Measurements from ENCODE around the gene GPR55.

Gene GPR55

DNA sequence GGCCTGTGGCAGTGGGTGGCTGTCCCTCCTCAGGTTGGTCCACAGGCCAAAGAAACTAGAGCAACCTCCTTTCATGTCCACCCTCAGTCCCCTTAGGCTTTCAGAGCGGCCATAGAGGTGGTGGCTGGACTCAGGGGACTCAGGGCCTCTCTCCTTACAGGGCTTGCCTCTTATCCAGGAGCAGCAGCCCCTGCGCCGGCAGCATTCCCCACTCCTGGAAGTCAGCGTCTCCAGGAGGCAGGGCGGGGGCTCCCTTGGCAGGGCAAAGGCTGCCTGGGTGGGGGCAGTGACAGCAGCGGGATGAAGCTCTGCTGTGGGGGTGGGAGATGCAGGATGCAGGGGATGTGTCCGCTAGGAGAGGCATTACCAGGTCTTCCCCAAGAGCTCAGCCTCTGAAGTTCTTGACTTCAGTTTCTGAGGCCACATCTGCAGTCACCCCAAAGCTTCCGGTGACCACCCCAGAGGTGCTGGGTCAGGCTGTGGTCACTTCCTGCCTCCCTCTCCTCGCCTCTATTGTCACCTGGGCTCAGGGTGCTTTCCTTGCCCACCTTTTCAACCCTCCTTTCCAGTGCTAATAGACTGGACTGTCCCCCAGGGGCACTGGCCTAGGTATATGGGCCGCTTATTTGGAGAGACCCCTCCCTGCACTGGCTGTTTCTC lies 8.6 kb upstream of the GPR55 start:
- Histone ChIP-seq H3K4me1 (ENCODE audit: control insufficient read depth in 1 of 2, insufficient read depth in 1 of 2, low read depth in 1 of 2, low read length in 1 of 2) (no peaks in the 10 kb centered on the region), H3K27me3 (no peaks in the 10 kb centered on the region), H3K4me3 (ENCODE audit: low read depth in 1 of 2, low read length in 1 of 2) (no peak overlapping the region), H3K27ac (no peak overlapping the region), H3K36me3 (no peaks in the 10 kb centered on the region), H3K9me3 (no peaks in the 10 kb centered on the region)
- TF ChIP-seq CTCF (IDR thresholded peaks at IDR 0.05) = no peak

DNA sequence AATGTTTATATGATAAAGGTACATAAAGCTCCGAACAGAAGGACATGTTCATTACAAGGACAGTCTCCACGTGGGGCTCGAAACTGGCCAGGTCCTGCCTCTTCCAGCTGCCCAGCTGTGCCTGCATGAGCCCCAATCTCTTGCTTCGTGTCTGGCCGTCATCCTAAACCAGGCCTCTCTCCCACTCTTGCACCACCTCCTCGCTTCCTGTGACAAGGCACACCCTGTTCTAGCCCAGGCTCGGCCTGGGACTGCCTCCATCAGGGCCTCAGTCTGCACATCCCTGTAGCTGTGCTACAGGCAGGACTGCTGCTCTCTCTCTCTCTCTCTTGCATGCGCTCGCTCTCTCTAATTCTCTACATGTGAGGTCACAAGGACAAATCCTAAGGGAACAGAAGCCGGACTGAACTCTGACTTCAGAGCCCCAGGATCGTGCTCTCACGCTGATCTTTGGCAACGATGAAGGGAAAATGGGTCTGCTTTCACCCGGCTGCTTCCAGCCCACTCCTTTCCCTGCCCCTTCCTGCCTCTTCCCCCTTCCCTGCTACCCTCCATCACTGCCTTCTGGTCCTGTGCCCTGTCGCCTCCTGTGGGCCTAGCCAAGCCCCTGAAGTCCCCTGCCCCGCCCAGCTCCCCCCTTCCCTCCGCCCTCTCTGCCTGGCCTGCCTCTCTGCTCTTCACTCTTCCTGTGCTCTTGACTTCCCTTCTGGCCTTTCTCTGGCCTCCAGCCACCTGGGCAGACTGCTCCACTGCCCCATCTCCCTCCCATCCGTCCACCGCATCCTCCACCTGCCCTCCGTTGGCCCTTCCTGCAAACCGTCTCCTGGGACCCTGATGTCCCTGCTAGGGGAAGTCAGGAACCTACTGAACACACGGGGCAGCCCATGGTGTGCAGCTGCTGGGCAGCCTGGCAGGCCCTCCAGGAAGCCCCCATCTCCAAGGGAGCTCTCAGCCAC lies 7.8 kb upstream of the GPR55 start:
- no peak overlapping the region for H3K27ac ChIP-seq
- no peaks in the 10 kb centered on the region for H3K36me3 ChIP-seq
- H3K4me3 ChIP-seq (ENCODE audit: low read depth in 1 of 2, low read length in 1 of 2) = no peak overlapping the region
- H3K4me1 ChIP-seq (ENCODE audit: control insufficient read depth in 1 of 2, insufficient read depth in 1 of 2, low read depth in 1 of 2, low read length in 1 of 2) = no peaks in the 10 kb centered on the region
- no peaks in the 10 kb centered on the region for H3K27me3 ChIP-seq
- TF ChIP-seq CTCF (IDR thresholded peaks at IDR 0.05) = no peak
- no peaks in the 10 kb centered on the region for H3K9me3 ChIP-seq

DNA sequence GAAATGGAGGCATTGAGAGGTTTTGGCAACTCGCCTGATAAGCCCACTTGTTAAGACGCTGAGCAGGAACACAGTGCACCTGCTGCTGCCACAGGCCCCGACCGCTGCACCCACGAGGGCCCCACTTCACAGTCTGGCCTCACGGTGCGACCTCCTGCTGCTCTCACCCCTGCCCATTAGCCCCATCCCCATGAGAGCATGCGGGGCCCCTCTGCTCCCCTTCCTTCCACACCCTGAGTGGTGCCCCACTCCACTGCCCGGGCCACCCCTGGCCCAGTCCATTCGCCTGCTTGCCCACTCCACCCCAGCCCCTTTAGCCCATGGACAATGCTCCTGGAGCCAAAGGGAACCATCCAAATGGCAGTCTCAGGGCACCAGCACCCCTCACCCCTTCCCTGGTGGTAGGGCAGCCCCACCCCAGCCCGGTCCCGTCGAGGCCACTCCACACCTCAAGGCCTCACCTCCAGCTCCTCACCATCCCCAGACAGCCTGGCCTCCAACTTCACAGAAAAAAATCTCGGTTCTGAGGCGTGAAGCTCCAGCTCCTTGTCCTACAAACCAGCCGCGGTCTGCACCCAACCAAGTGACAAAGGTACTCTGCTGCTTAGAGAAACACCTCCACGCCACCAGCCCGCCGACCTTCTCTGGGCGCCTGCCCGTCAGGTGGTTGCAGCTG lies 6.7 kb upstream of the GPR55 start:
- H3K36me3 ChIP-seq = no peaks in the 10 kb centered on the region
- H3K4me1 ChIP-seq (ENCODE audit: control insufficient read depth in 1 of 2, insufficient read depth in 1 of 2, low read depth in 1 of 2, low read length in 1 of 2) = no peaks in the 10 kb centered on the region
- H3K27ac ChIP-seq = no peak overlapping the region
- no peak overlapping the region for H3K4me3 ChIP-seq (ENCODE audit: low read depth in 1 of 2, low read length in 1 of 2)
- TF ChIP-seq CTCF (IDR thresholded peaks at IDR 0.05) = no peak
- no peaks in the 10 kb centered on the region for H3K9me3 ChIP-seq
- no peaks in the 10 kb centered on the region for H3K27me3 ChIP-seq

- H3K9me3 ChIP-seq = no peaks in the 10 kb centered on the region
- H3K4me1 ChIP-seq (ENCODE audit: control insufficient read depth in 1 of 2, insufficient read depth in 1 of 2, low read depth in 1 of 2, low read length in 1 of 2) = no peaks in the 10 kb centered on the region
- TF ChIP-seq CTCF (IDR thresholded peaks at IDR 0.05) = no peak
- no peak overlapping the region for H3K4me3 ChIP-seq (ENCODE audit: low read depth in 1 of 2, low read length in 1 of 2)
- H3K27ac ChIP-seq = no peak overlapping the region
- H3K27me3 ChIP-seq = no peaks in the 10 kb centered on the region
- no peaks in the 10 kb centered on the region for H3K36me3 ChIP-seq
Observed at GRCh38 chr2:230930928-230931555, 6.0 kb upstream of the GPR55 start.

DNA sequence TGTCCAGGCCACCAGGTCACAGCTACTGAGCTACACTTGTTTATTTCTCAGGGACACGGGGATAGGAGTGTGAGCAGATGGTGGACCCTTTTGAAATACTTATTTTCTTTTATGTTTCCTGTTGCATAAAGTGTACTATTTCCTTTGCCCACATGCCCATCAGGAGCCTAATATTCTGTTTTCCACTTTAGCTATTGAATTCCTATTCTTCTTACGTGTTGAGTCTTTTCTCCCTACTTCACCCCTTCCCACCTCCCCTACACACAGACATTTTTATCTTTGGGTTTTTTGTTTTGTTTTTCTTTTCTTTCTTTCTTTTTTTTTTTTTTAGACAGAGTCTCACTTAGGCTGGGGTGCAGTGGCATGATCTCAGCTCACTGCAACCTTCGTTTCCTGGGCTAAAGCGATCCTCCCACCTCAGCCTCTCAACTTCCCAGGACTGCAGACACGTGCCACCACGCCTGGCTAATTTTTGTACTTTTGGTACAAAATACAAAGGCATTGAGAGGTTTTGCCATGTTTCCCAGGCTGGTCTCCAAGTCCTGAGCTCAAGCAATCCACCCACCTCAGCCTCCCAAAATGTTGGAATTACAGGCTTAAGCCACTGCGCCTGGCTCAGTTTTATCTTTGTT lies 5.2 kb upstream of the GPR55 start:
- no peak overlapping the region for H3K4me3 ChIP-seq (ENCODE audit: low read depth in 1 of 2, low read length in 1 of 2)

More for the DNA sequence above, 5.2 kb upstream of the GPR55 start:
- TF ChIP-seq CTCF (IDR thresholded peaks at IDR 0.05) = no peak
- Histone ChIP-seq H3K27ac (no peak overlapping the region), H3K27me3 (no peaks in the 10 kb centered on the region), H3K4me1 (ENCODE audit: control insufficient read depth in 1 of 2, insufficient read depth in 1 of 2, low read depth in 1 of 2, low read length in 1 of 2) (no peaks in the 10 kb centered on the region), H3K9me3 (no peaks in the 10 kb centered on the region), H3K36me3 (no peaks in the 10 kb centered on the region)

All from neutrophil (primary cell).